GM15510 (cell line): ENCODE measurements around the gene C1QTNF5.

Experiments
- POLR2A ChIP-seq: IDR thresholded peaks from 3 replicates; pipeline ENCODE4 v1.6.1; 2011; ENCODE audit warnings: borderline replicate concordance; ENCODE audit not compliant: insufficient read length; ENCODE audit errors: extremely low read depth

C1QTNF5 gene

DNA sequence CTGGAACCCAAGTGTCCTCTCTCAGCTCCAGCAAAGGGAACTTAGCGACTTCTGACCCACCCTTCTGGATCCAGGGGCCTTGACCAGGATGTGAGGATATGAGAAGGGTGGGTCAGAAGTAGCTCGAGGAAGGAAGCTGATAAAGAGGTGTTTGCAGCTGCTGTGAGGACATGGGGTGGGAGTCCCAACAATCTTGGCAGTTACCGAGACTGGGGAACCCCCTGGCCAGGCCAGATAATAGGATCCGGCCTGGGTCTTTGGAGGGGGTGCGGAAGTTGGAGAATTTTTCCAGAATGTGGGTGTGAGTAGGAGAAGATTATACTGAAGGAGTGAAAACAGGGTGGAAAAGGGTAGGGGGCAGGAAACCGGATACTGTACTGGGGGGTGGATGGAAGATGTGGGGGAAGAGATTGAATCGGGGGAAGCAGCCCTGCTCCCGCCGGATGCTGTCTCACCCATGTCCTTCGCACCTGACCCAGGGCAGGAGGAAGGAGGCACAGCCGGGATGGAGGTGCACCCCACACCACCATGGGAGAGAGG lies 20.9 kb downstream of the C1QTNF5 start:
- TF ChIP-seq POLR2A: no peak

DNA sequence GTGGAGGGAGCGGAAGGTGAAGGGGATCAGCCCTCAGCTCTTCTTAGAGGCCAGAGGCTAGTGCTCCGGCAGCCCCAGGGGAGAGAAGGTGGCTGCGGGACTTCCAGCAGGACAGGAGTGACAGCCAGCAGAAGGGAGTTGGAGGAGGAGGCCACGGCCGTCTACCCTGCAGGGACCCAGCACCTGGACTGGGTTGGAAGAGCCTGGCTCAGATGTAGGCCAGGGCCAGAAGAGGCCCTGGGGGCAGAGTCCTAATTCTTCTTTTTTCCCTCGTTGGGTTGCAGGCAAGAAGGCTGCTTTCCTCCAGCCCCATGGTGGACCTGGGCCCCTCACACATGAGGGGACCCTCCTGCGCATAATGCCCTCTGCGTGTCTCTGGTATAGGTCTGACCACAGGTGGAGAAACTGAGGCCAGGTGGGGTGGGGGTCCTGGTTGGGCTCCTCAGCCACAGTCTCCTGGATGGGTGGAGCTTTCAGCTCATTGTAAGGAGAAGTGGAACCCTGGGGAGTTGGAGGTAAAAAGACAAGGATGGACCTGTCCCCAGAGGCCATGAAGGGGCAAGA lies 21.5 kb downstream of the C1QTNF5 start:
- no peak for TF ChIP-seq POLR2A

DNA sequence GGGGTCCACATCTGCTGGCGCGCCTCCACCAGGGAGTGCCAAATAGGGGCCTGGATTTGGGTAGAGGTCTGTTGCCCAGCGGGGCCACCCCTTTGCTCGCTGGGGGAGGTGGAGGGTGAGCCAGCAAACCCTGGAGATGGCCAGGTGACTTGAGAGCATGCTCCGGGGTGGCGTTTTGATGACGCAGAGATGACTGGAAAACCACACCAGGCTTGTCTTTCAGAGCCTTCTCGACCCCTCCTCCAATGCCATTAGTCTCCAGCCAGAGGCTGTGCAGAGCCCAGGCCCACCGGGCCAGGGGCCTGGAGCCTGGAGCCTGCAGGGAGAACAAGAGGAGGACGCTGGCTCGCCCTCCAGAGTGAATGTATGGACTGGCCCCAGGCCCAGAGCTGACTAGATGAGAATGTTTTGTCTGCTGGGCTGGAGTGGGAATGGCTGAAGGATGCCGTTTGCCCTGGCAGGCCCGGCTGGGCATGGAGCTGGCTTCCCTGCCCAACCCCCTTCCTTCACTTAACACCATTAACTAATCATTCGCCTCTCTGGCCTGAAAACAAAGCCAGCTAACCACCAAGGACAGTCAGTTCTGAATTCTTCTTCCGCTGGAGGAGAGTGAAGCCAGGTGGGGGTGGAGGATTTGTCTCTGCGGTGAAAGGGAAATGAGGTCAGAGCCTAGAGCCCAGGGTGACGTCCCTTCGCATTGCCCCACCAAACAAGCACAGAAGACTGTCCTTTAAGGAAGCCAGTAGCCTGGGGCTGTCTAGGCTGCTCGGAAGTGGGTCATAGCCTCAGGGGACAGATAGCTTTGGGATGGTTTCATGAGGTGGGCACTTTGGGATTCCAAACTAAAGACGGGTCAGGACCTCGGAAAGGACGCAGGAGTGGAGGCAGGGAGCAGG lies 22.2 kb downstream of the C1QTNF5 start:
- peak; percentile 18 for TF ChIP-seq POLR2A

DNA sequence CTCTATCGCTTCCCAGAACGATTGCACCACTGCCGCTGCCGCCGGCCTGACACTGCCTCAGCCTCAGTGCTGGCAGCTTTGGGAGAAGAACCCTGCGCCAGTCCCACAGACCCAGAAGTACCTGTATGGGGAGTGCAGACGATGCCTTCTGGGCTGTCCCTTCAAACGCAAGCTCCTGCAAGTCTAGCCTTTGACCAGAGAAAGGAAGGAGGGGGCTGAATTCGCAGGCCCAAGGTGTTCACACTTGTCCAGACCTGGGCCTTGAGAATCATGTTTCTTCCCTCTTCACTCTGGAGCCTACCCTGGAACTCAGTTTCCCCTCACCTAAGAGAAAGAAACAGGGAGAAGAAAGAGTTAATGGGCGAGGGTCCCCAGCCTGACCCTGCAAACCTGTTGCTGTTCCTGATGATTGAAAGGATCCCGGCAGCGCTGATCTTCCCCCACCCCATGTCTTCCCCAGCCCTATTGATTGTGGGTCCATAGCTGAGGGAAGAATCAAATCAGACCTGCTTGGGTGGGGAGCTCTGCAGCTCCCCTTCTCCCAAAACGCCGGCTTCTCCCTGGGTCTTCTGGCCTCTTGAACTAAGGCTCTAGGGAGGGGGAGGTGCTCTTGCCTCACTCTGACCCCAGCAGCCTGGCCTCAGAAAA lies 23.0 kb downstream of the C1QTNF5 start:
- no peak for TF ChIP-seq POLR2A

DNA sequence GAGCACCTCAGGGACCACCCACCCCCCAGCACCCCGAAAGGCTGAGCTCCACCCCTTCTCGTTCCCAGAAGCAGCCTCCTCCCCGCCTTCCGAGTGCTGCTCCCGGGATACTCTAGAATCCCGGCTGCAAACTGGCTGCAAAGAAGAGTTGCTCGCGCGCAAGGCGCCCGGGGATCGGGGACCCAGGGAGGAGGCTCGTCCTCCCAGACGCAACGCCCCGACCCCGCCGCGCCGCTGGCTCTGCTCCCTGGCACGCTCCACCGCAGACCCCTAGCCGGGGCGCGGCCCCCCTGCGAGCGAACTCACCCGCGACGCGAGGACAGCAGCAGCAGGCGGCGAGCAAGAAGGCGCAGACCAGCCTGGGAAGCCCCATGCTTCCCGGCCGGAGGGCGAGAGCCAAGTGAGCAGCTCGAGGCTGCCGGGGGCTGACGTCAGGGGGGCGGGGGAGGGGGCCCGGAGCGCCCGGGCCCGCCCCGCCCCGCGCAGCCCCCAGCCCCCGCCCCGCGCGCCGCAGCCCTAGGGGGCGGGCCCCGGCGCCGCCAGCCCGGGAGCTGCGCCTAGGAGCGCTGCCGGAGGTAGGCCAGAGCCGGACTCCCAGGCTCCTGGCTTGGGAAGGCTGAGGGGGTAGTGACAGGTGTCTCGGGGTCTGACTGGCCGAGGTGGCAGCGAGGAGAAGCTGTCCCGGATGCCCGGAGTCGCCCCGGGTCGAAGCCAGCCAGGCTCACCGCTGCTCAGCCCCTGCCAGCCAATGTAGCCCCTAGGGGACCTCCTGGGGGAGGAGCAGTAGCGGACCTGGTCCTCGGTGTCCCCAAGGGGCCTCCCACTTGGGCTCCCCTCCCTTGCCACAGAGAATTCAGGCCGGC lies 23.7 kb downstream of the C1QTNF5 start, which contains the start of gene MCAM:
Gene MCAM (minus strand): TSS at position 402 of the 863 bp plus-strand sequence. CDS start 29 bp downstream, at position 373.
- TF ChIP-seq POLR2A: no peak

DNA sequence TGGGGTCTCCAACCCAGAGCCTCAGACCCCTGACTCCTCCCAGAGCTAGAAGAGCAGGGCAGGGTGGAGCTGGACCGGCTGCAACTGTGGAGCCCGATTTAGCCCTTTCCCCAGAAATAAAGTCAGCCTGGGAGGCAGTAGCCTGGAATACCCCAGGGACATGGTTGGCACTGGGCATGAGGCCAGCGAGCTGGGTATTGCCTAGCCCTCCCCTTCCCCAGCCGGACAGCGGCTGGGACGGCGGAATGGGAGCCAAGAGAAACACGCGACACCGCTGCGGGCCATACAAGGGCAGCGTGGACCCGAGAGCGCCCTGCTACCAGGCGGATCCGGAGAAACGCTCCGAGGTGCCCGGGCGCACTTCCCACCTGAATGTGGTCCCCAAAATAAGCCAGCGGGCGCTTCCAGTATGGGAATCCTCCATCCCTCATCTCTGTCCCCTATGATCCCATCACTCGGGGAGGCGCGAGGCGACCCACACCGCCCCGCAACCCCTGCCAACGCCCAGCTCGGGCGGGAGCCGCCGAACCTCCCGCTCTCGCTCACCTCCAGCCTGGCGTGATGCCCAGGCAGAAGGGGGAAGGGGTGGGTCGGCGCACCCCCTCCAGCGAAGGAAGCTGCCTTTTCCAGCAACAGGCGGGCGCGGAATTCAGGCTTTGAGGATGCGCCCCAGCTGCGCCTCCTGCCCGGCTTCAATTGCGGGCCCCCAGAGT lies 24.5 kb downstream of the C1QTNF5 start:
- TF ChIP-seq POLR2A: no peak

- no peak for TF ChIP-seq POLR2A
Observed at GRCh38 chr11:119315131-119316015, 25.3 kb downstream of the C1QTNF5 start.

DNA sequence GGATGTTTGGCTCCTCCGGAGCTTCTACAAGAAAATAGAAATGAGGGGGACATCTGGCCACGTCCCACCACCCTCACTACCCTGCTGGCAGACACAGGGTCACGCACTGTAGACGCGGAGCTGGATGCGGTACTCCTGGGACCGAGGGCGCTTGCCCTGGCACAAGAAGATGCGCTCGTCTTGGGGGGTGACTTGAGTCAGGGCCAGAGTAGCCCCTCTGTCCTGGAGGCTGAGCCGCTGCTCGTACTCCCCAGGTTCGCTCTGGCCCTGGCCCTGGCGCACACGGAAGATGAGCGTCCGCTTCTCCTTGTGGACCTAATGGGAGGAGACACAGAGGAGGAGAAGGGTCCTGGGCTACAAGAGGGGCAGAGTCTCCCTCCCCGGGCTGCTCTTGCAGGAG lies 26.0 kb downstream of the C1QTNF5 start:
- no peak for TF ChIP-seq POLR2A

GRCh38 chr11:119310682-119311052 lies 30.0 kb downstream of the C1QTNF5 start:
- no peak for TF ChIP-seq POLR2A

DNA sequence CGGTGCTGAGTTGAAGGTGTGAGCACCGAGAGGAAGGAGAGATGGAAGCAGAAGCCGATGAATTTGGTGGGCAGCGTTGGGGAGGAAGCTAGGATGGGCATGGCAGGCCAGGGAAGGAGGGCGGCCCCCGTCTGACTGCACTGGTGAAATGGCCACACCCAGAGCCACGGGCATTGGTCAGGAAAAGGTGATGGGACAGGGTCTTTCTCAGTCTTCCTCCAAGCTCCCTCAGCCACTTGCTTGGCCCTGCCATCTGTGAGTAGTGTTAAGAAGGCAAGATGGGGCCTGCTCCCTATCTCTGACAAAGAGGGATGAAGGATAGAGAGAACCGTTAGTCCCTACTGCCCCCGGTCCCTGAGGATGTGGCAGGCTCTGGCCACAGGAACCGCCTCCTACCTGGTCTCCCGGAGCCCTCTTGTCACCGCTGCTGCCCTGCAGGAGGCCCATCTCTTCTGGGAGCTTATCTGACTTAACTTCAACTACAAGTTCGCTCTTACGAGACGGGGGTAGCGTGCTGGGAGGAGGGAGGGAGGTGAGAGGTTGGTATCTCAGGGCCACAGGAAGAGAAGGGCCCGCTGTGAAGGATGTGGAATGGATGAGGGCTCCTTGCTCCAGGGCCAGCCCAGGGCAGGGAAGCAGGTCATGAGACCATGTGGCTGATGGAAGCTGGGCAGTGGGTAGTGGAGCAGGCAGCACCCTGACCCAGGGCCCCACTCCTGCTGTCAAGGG lies 30.6 kb downstream of the C1QTNF5 start:
- no peak for TF ChIP-seq POLR2A

DNA sequence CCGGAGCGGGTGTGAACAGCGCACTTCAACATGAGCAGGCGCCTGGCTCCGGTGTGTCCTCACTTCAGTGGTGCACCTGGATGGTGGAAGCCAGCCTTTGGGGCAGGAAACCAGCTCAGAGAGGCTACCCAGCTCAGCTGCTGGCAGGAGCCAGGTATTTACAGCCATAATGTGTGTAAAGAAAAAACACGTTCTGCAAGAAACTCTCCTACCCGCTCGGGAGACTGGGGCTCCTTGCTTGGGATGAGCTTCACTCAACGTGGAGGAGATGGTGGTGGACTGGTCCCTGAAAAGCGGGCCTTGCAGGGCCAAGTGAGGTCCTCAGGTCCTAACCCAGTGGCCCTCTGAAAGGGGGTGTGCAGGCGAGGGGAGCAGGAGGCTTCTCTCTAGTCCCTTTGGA lies 31.3 kb downstream of the C1QTNF5 start:
- no peak for TF ChIP-seq POLR2A

DNA sequence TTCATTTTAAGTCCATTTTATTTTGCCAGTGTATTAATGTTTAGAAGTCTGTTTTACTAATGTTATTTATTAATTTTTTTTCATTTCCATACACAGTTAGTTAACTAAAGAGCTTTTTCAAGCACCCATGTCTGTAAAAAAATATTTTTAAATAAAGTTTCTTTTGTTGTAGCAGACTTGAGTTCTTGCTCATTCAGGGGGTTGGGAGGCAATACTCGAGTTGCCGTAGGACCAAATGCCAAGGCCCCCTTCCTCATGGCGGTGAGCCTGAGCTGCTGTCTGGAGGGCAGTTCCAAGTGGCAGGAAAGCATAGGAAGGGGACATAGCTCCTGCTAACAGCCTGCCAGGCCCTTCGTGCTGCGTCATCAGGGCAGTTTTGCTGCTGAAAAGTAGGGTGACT lies 32.7 kb downstream of the C1QTNF5 start:
- no peak for TF ChIP-seq POLR2A
